ENCODE data around the gene MYO1A. TPM values are rescaled to one million over a fixed set of nuclear protein-coding genes. Genes with fewer than 3 reads are reported as not detected.

The MYO1A gene
- total and polyA plus RNA-seq, 2 donors (not counting 1 experiment from before 2014, with no cell fraction given): 0.55 to 1.3 TPM

DNA sequence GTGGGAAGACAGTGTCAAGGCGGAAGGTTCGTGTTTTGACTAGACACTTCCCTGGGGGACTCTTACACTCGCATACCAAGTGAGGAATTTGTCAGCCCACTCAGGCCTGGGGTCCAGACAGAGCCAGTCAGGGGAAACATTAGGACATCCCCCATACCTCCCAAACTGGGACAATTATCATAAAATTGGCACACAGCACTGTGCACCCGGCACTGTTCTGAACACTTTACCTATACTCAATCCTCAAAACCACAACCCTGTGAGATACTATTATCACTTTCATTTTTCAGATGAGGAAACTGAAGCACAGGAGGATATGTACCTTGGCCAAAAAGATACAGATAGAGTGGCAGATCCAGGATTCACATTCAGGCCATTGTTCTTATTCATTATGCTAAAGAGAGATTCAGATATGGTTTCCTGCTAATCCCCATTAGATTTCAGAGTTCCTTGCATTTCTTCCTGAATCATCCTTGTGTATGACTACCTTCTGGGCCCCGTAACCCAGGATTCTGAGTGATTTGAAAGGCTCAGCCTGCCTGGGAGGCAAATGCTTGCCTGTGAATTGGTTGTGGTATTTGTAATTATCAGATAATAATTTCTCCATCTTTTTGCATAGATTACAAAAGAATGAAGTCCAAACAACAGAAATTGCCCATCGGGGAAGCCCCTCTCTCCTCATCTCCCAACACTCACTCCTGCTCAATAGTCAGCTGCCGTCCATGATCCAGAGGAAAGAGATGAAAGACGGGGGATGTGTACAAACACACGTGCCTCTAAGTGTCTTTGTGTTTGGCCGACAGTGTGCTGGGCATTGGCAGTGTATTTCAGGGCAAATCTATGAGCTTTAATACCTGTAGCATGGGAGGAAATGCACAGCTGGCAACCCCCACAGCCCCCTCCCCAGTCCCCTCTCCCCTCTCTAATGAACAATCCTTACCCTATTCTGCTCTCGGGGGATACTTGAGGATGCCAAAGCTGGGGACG is 38.2 kb downstream of the MYO1A start:
- 86% methylated on average over 4 of the region's 12 CpGs for WGBS (ENCODE audit: insufficient coverage)
- Histone ChIP-seq H3K27me3 (replicated peaks in 1 of 4; ENCODE audit: control extremely low read depth in 1 of 4, control insufficient read depth in 3 of 4, insufficient read depth in 4 of 4, low read length in 3 of 4) (peaks cover 0 to 3% (median 1%) of the 10 kb centered on the region in 4 experiments), H4K20me1 (ENCODE audit: control insufficient read depth, insufficient read depth, low read length, poor library complexity, severe bottlenecking) (no peaks in the 10 kb centered on the region), H3K9ac (ENCODE audit: low read length) (no peak overlapping the region), H3K27ac (ENCODE audit: low read length in 2 of 2) (no peak overlapping the region), H3K9me3 (ENCODE audit: control extremely low read depth in 1 of 3, control insufficient read depth in 2 of 3, insufficient read depth in 1 of 3, low read length in 2 of 3) (no peaks in the 10 kb centered on the region), H3K4me3 (ENCODE audit: control extremely low read depth in 1 of 5, extremely low read depth in 1 of 5, insufficient read depth in 1 of 5, low read depth in 2 of 5, low read length in 4 of 5) (no peak overlapping the region), H3K36me3 (replicated peaks in 1 of 2; ENCODE audit: control extremely low read depth in 1 of 2, control insufficient read depth in 1 of 2, extremely low read depth in 1 of 2, insufficient read depth in 2 of 2, low read length in 1 of 2) (no peaks in the 10 kb centered on the region), H3K4me2 (replicated peaks; ENCODE audit: low read depth, low read length, poor library complexity, severe bottlenecking) (no peak overlapping the region), H2AFZ (ENCODE audit: insufficient read depth, low read depth, low read length, poor library complexity, severe bottlenecking) (peak overlapping the region; percentile 29), H3K79me2 (ENCODE audit: control insufficient read depth, insufficient read depth, low read length) (peaks cover 5% of the 10 kb centered on the region), H3K4me1 (ENCODE audit: control insufficient read depth in 2 of 2, insufficient read depth in 2 of 2, low read length in 2 of 2) (peaks cover 7 to 21% of the 10 kb centered on the region in 2 donors)
- TF ChIP-seq, protein P1, sequence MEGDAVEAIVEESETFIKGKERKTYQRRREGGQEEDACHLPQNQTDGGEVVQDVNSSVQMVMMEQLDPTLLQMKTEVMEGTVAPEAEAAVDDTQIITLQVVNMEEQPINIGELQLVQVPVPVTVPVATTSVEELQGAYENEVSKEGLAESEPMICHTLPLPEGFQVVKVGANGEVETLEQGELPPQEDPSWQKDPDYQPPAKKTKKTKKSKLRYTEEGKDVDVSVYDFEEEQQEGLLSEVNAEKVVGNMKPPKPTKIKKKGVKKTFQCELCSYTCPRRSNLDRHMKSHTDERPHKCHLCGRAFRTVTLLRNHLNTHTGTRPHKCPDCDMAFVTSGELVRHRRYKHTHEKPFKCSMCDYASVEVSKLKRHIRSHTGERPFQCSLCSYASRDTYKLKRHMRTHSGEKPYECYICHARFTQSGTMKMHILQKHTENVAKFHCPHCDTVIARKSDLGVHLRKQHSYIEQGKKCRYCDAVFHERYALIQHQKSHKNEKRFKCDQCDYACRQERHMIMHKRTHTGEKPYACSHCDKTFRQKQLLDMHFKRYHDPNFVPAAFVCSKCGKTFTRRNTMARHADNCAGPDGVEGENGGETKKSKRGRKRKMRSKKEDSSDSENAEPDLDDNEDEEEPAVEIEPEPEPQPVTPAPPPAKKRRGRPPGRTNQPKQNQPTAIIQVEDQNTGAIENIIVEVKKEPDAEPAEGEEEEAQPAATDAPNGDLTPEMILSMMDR (IDR thresholded peaks at IDR 0.05): no peak
- no peak for TF ChIP-seq EZH2 (IDR thresholded peaks at IDR 0.05; ENCODE audit: borderline replicate concordance, insufficient read depth, low read depth, low read length, poor library complexity, severe bottlenecking)
- peak overlapping the region; percentile 36 for H3K4me3 Mint-ChIP-seq
- H3K4me1 Mint-ChIP-seq: peaks cover 22% of the 10 kb centered on the region
- no peak for ATAC-seq (ENCODE audit: low read depth)
- intact Hi-C loops (cut with micrococcal nuclease): no loop called here
- no peaks in the 10 kb centered on the region for H3K9me3 Mint-ChIP-seq (ENCODE audit: insufficient read depth)
- no peak for DNase-seq
- no peak overlapping the region for H3K27ac Mint-ChIP-seq
- ChIA-PET POLR2A (interaction anchor here (0.9 kb wide), 1 partner anchor 101 kb away, joined by 5 read pairs; no protein-coding TSS in a partner anchor), CTCF (interaction anchor here (1.2 to 3.1 kb wide), 4 partner anchors 11 to 100 kb away, joined by 3 to 12 read pairs (median 9); partner anchors contain the start of gene STAT6)
- peaks cover 18% of the 10 kb centered on the region for H3K27me3 Mint-ChIP-seq

Measured in B cell (primary cell).